ENCODE measurements around the gene SRSF9. TPM values are rescaled to one million over a fixed set of nuclear protein-coding genes. Genes with fewer than 3 reads are reported as not detected.

Gene SRSF9
- total RNA-seq, 1 donor from 2014 or later: 34.4 TPM

DNA sequence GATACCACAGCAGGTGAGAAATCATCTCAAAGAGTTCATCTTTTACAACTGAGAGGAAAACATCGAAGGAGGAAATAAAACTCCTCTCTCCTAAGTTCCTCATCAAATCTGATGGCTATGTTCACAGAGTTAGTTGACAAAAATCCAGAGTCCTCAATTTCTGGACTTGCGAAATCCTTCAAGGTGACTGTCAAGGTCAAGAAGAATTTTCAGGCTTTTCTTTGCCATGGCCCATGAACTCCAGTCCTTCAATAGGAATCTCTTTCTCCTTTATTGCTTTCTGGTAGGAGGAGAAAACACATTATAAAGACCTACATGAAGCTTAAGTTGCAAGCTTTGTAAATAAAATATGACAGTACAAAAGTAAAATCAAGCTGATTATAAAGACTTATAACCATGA, 24.9 kb downstream of the SRSF9 start:
- peaks cover 53% of the 10 kb centered on the region for H3K4me1 ChIP-seq
- no peak for DNase-seq
- TF ChIP-seq, protein P1, sequence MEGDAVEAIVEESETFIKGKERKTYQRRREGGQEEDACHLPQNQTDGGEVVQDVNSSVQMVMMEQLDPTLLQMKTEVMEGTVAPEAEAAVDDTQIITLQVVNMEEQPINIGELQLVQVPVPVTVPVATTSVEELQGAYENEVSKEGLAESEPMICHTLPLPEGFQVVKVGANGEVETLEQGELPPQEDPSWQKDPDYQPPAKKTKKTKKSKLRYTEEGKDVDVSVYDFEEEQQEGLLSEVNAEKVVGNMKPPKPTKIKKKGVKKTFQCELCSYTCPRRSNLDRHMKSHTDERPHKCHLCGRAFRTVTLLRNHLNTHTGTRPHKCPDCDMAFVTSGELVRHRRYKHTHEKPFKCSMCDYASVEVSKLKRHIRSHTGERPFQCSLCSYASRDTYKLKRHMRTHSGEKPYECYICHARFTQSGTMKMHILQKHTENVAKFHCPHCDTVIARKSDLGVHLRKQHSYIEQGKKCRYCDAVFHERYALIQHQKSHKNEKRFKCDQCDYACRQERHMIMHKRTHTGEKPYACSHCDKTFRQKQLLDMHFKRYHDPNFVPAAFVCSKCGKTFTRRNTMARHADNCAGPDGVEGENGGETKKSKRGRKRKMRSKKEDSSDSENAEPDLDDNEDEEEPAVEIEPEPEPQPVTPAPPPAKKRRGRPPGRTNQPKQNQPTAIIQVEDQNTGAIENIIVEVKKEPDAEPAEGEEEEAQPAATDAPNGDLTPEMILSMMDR (IDR thresholded peaks at IDR 0.05; ENCODE audit: borderline replicate concordance): no peak
- no peaks in the 10 kb centered on the region for H3K9me3 ChIP-seq (replicated peaks)
- H3K27me3 ChIP-seq (ENCODE audit: low read depth): no peaks in the 10 kb centered on the region
- intact Hi-C loops (cut with micrococcal nuclease): no loop called here
- H3K4me3 ChIP-seq: no peak overlapping the region
- peaks cover 52% of the 10 kb centered on the region for H3K36me3 ChIP-seq
- H3K27ac ChIP-seq (replicated peaks): peak overlapping the region; percentile 17

DNA sequence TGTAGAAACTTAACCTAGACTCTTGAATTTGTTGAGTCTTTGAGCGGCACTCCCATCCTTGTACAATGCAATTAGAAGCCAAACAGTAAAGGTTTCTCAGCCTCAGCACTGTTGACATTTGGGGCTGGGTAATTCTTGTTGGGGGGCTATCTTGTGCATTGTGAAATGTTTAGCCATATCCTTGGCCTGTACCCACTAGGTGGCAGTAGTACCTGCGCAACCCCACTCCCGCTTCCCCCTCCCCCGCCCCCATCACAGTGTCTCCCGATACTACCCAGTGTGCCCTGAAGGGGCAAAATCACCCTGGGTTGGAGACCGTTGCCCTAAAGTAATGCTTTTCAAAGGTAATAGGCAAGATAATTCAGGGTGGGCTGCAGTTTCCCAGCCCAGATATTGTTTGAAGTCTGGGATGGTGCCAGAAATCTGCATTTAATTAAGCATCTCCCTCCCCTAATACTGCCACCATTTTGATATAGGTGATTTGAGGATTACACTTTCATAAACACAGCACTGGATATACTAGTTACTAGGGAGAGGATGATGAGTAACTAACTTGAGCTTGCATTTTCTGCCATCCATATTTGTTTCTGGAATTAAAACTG, 29.8 kb downstream of the SRSF9 start:
- no peaks in the 10 kb centered on the region for H3K27me3 ChIP-seq (ENCODE audit: low read depth)
- TF ChIP-seq, protein P1 (IDR thresholded peaks at IDR 0.05; ENCODE audit: borderline replicate concordance): peak; percentile 73
- intact Hi-C loops (cut with micrococcal nuclease): loop anchor here (10.0 kb wide), 1 partner anchor 85 kb away; no protein-coding TSS in a partner anchor
- peaks cover 39% of the 10 kb centered on the region for H3K4me1 ChIP-seq
- DNase-seq: peak; percentile 29
- H3K4me3 ChIP-seq: peak overlapping the region; percentile 94
- no peaks in the 10 kb centered on the region for H3K9me3 ChIP-seq (replicated peaks)
- peaks cover 48% of the 10 kb centered on the region for H3K36me3 ChIP-seq
- H3K27ac ChIP-seq (replicated peaks): peak overlapping the region; percentile 95

DNA sequence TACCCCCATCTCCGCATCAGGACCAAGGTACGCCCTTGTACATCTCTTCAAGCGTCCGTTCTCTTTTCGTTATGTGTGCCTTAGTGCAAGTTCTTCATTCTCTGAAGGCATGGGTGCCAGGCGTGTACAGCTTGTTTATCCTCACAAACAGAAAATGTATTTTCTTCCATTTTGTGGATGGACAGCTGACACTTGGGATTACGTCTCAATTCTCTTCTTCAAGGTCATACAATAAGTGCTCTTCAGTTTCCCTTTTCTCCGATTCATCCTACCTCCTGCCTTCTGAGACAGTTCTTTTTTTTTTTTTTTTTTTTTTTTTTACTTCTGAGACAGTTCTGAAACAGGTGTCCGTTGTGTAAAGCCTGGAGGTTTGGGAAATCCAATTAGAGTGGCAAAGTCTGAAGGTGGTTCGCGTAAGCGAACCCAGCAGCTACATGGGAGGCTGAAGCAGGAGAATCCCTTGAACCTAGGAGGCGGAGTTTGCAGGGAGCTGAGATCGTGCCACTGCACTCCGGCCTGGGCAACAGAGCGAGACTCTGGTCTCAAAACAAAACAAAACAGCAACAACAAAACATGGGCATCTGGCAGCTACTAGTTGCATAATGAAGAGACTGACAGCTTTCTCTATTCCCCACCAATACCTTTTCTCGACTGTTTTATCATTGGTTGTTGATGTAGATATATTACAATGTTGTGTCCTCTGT, 30.9 kb downstream of the SRSF9 start:
- peaks cover 5% of the 10 kb centered on the region for H3K27me3 ChIP-seq (ENCODE audit: low read depth)
- H3K36me3 ChIP-seq: peaks cover 37% of the 10 kb centered on the region
- H3K4me1 ChIP-seq: peaks cover 36% of the 10 kb centered on the region
- intact Hi-C loops (cut with micrococcal nuclease): loop anchor here (10.0 kb wide), 1 partner anchor 84 kb away; no protein-coding TSS in a partner anchor
- peak overlapping the region; percentile 95 for H3K27ac ChIP-seq (replicated peaks)
- peak overlapping the region; percentile 94 for H3K4me3 ChIP-seq
- TF ChIP-seq, protein P1 (IDR thresholded peaks at IDR 0.05; ENCODE audit: borderline replicate concordance): no peak
- no peak for DNase-seq
- H3K9me3 ChIP-seq (replicated peaks): no peaks in the 10 kb centered on the region

DNA sequence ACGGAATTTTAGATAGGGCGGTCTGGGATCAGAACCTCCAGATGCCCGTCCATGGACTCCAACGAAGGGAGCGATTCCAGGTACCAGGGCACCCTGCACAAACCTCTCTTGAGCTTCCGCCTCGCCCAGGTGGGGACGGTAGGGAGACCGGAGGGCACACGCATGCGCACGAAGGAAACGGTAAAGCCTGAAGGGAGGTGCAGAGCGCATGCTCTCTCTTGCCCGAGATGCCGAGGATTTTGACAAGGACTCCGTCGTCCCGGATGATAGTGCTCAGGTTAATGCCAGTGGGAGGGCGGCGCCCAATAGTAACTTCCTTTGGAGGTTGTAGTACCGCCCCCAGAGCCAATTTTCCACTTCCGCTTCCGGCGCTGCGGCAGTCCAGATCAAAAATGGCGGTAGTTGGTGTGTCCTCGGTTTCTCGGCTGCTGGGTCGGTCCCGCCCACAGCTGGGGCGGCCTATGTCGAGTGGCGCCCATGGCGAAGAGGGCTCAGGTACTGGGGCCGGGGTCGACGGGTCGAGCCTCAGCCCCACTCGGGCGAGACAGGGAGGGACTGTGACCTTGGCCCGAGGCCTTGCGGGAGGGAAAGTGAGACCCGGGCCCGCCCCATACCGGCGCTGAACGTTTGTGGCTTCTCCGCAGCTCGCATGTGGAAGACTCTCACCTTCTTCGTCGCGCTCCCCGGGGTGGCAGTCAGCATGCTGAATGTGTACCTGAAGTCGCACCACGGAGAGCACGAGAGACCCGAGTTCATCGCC, 31.6 kb downstream of the SRSF9 start, which contains the start of gene COX6A1:
TSS of gene COX6A1 (plus strand) at position 379 of the 760 bp plus-strand sequence. CDS start at position 393, 14 bp downstream.
- intact Hi-C loops (cut with micrococcal nuclease): loop anchor here (10.0 kb wide), 1 partner anchor 83 kb away; no protein-coding TSS in a partner anchor
- H3K9me3 ChIP-seq (replicated peaks): no peaks in the 10 kb centered on the region

More for the DNA sequence above, 31.6 kb downstream of the SRSF9 start, which contains the start of gene COX6A1:
- H3K4me1 ChIP-seq: peaks cover 36% of the 10 kb centered on the region
- peaks cover 29% of the 10 kb centered on the region for H3K36me3 ChIP-seq
- H3K27me3 ChIP-seq (ENCODE audit: low read depth): peaks cover 6% of the 10 kb centered on the region
- TF ChIP-seq, protein P1 (IDR thresholded peaks at IDR 0.05; ENCODE audit: borderline replicate concordance): no peak
- H3K27ac ChIP-seq (replicated peaks): peak within 1 kb of the TSS; percentile 95
- H3K4me3 ChIP-seq: peak within 1 kb of the TSS; percentile 94
- DNase-seq: peak; percentile 95
